Left ventricle myocardium inferior (tissue), 1 donor: ENCODE results near the gene ZNF865. TPM values are rescaled to one million over a fixed set of nuclear protein-coding genes. Genes with fewer than 3 reads are reported as not detected.
A peak's percentile ranks its signal among the peaks of the same experiment; 100 is the strongest.

Experiments
- DNase-seq: peaks from one replicate; pipeline ENCODE4 v3.0.0-alpha.2; 2020
- H3K27ac ChIP-seq: fragments of 200-600 bp; replicated peaks from 2 replicates; pipeline ENCODE4 v1.8.0; 2021
- H3K27me3 ChIP-seq: fragments of 200-600 bp; 2 replicates; pipeline ENCODE4 v1.8.0; 2021; ENCODE audit warnings: low read depth
- H3K36me3 ChIP-seq: fragments of 200-600 bp; 2 replicates; pipeline ENCODE4 v1.8.0; 2021
- H3K4me1 ChIP-seq: fragments of 200-600 bp; 2 replicates; pipeline ENCODE4 v1.8.0; 2021
- H3K4me3 ChIP-seq: fragments of 200-600 bp; 2 replicates; pipeline ENCODE4 v1.8.0; 2021; ENCODE audit warnings: mild to moderate bottlenecking, moderate library complexity
- H3K9me3 ChIP-seq: fragments of 200-600 bp; replicated peaks from 2 replicates; pipeline ENCODE4 v1.8.0; 2021
- intact Hi-C: fragments of 100-400 bp; cut with micrococcal nuclease; formaldehyde crosslinking; loops from one replicate; pipeline ENCODE4 v1.11.0; 2022
- total RNA-seq: library from RNA; stranded (reverse); fragmentation: NEBNext Ultra II Directional; extraction: Animal tissue kit (Norgen Biotek cat#: 25700); gene quantifications from one replicate; pipeline ENCODE4 v1.2.1, GENCODE V29; 2021
- TF ChIP-seq, protein P1 (sequence below): fragments of 200-600 bp; IDR thresholded peaks from 2 replicates; pipeline ENCODE4 v1.8.0; 2021; ENCODE audit warnings: antibody characterized with exemption, mild to moderate bottlenecking, borderline replicate concordance
- donor health status: DM: no; HTN: yes; CAD: no; lungs with severe emphysema.

ZNF865 gene
- total RNA-seq, 1 donor from 2014 or later = 17.0 TPM

DNA sequence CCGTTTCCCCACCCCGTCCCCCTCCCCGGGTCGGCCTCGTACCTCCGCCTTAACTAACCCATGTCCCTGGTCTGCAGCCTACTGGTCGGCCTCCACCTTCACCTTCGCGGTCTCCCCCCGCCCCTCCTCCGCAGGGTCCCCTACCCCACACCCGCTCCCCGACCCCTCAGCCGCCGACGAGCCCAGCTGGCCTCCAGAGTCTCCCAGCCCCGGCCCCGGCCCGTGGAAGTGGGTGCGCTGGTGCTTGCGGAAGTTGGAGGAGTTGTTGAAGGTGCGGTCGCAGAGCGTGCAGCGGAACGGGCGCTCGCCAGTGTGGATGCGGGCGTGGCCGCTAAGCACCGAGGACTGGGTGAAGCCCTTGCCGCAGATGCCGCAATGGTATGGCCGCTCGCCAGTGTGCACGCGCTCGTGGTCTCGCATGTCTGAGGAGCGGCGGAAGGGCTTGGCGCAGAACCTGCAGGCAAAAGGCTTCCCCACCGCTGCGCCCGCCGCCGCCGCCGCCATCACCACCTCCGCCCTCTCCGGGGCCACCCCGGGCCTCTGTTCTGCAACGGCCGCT, 16.3 kb downstream of the ZNF865 start:
- Histone ChIP-seq H3K9me3 (no peaks in the 10 kb centered on the region), H3K4me3 (no peak overlapping the region), H3K36me3 (peaks cover 23% of the 10 kb centered on the region), H3K4me1 (peaks cover 20% of the 10 kb centered on the region), H3K27me3 (no peaks in the 10 kb centered on the region), H3K27ac (no peak overlapping the region)
- DNase-seq = no peak
- intact Hi-C loops = no loop called here
- TF ChIP-seq, protein P1, sequence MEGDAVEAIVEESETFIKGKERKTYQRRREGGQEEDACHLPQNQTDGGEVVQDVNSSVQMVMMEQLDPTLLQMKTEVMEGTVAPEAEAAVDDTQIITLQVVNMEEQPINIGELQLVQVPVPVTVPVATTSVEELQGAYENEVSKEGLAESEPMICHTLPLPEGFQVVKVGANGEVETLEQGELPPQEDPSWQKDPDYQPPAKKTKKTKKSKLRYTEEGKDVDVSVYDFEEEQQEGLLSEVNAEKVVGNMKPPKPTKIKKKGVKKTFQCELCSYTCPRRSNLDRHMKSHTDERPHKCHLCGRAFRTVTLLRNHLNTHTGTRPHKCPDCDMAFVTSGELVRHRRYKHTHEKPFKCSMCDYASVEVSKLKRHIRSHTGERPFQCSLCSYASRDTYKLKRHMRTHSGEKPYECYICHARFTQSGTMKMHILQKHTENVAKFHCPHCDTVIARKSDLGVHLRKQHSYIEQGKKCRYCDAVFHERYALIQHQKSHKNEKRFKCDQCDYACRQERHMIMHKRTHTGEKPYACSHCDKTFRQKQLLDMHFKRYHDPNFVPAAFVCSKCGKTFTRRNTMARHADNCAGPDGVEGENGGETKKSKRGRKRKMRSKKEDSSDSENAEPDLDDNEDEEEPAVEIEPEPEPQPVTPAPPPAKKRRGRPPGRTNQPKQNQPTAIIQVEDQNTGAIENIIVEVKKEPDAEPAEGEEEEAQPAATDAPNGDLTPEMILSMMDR = no peak

DNA sequence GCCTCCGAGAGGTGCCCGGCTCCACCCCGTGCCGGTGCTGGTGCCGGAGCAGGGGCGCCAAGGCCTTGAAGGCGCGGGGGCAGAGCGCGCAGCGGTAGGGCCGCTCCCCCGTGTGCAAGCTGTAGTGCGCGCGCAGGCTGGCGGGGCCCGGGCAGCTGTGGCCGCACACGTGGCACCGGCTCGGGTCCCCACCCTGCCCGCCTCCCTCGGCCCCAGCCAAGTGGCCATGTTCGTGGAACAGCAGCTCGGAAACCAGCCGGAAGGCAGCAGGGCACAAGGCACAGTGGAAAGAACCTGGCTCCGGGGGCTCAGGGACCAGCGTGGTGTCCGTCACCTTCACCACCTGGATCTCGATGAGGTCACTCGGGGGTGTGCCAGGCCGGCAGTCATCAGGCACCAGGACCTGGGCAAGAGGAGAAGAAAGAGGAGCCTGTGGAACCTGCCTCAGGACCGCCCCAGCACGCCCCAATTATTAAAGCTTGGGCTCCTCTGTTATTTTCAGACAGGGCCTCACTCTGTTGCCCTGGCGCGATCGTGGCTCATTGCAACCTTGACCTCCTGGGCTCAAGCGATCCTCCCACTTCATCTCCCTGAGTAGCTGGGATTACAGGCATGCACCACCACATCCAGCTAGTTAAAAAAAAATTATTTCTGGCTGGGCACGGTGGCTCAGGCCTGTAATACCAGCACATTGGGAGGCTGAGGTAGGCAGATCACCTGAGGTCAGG, 17.0 kb downstream of the ZNF865 start:
- H3K36me3 ChIP-seq = peaks cover 16% of the 10 kb centered on the region
- TF ChIP-seq, protein P1 = no peak
- intact Hi-C loops = no loop called here
- no peaks in the 10 kb centered on the region for H3K27me3 ChIP-seq
- H3K4me1 ChIP-seq = peaks cover 20% of the 10 kb centered on the region
- no peaks in the 10 kb centered on the region for H3K9me3 ChIP-seq
- H3K27ac ChIP-seq = peak overlapping the region; percentile 95
- H3K4me3 ChIP-seq = no peak overlapping the region
- DNase-seq = no peak

DNA sequence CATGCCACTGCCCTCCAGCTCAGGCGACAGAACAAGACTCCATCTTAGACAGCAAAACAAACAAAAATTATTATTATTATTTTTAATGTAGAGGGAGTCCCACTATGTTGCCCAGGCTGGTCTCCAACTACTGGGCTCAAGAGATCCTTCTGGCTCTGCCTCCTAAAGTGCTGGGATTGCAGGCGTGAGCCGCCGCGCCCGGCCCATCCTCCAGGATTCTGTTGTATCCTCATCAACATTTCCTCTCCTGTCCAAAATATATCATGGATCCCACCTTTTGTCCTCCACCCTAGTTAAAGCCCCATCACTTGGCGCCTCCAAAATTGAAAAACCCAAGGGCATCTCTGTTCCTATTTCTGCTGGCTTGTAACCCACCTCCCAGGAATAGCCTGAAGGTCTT, 17.7 kb downstream of the ZNF865 start:
- TF ChIP-seq, protein P1 = no peak
- Histone ChIP-seq H3K9me3 (no peaks in the 10 kb centered on the region), H3K27ac (peak overlapping the region; percentile 95), H3K4me3 (peak overlapping the region; percentile 69), H3K4me1 (peaks cover 20% of the 10 kb centered on the region), H3K36me3 (peaks cover 10% of the 10 kb centered on the region), H3K27me3 (no peaks in the 10 kb centered on the region)
- no peak for DNase-seq
- intact Hi-C loops = no loop called here

DNA sequence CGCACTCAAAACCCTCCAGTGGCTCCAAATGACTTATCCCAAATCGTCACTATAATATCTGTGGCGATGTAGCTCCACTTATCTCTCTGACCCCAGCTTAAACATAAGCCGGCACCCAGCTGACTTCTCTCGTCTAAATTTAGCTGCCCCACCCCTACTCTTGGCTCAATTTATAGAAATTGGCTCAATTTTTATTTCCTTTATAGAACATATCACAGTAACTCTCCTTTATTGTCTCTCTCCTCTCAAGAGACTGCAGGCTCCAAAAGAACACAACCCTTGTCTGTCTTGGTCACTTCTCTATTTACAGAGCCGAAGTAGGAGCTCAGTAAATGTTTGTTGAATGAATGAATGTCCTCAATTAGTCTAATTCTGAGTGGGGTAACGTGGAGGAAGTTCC, 18.1 kb downstream of the ZNF865 start:
- Histone ChIP-seq H3K9me3 (no peaks in the 10 kb centered on the region), H3K36me3 (peaks cover 10% of the 10 kb centered on the region), H3K4me3 (peak overlapping the region; percentile 69), H3K4me1 (peaks cover 20% of the 10 kb centered on the region), H3K27ac (peak overlapping the region; percentile 95), H3K27me3 (no peaks in the 10 kb centered on the region)
- intact Hi-C loops = no loop called here
- TF ChIP-seq, protein P1 = no peak
- no peak for DNase-seq

DNA sequence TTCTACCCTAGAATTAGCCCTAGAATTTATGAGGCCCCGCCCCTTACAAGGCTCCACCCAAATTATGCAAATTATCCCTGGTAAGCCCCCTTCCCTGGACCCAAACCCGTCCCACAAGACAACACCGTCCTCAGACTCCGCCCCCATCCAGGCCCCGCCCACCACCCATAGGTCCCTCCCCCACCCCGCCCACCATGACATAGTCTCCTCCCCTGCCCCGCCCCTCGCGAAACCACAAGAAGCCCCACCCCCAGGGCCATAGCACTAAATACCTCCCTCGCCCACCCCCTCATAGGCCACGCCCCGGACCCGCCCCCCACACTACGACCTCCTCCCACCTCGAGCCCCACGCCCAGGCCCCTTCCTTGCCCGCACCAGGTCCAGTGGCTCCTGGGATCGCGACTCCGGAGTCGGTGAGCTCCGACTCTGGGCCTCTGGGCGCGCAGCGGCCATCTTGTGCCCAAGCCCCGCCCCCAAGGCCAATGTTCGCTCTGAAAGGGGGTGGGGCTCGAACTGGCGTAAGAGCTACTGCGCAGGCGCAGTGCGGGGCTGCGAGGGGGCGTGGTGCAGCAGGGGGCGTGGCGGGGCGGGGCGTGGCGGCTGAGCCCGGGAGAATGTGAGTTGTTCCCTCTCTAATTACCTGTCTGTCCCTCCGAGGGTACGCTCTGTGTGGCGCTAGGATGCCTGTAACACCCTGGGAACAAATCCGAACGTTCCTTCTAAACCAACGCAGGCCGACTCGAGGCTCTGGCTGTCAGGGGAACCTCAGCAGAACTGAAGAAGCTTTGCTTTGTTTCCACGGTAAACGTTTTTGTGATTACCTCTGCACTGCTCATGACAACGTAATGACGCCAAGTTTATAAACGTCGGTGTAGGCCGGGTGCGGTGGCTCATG, 18.9 kb downstream of the ZNF865 start, which contains the start of gene ZNF784:
ZNF784 (minus strand) TSS at position 458 of the 895 bp plus-strand sequence; CDS start at position 453, 5 bp downstream.
- Histone ChIP-seq H3K9me3 (no peaks in the 10 kb centered on the region), H3K36me3 (peaks cover 10% of the 10 kb centered on the region), H3K27ac (peak within 1 kb of the TSS; percentile 95), H3K4me1 (peaks cover 20% of the 10 kb centered on the region), H3K27me3 (no peaks in the 10 kb centered on the region), H3K4me3 (peak within 1 kb of the TSS; percentile 69)
- peak; percentile 92 for DNase-seq
- intact Hi-C loops = no loop called here
- TF ChIP-seq, protein P1 = no peak
